Jurkat, Clone E6-1 (cell line): ENCODE data around the gene MSMP. TPM values are rescaled to one million over a fixed set of nuclear protein-coding genes. Genes with fewer than 3 reads are reported as not detected.

Source experiments
- DNase-seq: peaks from one replicate; pipeline ENCODE4 v3.0.0-alpha.2; 2011; ENCODE audit warnings: low read depth, low spot score
- H3K4me3 ChIP-seq: 2 replicates; pipeline ENCODE4 v1.5.1; 2011; ENCODE audit warnings: mild to moderate bottlenecking, low read length, control low read depth, moderate library complexity
- polyA plus RNA-seq: library from polyadenylated mRNA; unstranded; fragments of >200 nt; gene quantifications from one replicate; pipeline ENCODE4 v1.2.1, GENCODE V29; 2012; ENCODE audit warnings: missing spikeins; ENCODE audit not compliant: insufficient read length, insufficient read depth

The MSMP gene, protein sequence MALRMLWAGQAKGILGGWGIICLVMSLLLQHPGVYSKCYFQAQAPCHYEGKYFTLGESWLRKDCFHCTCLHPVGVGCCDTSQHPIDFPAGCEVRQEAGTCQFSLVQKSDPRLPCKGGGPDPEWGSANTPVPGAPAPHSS
- not detected for polyA plus RNA-seq

DNA sequence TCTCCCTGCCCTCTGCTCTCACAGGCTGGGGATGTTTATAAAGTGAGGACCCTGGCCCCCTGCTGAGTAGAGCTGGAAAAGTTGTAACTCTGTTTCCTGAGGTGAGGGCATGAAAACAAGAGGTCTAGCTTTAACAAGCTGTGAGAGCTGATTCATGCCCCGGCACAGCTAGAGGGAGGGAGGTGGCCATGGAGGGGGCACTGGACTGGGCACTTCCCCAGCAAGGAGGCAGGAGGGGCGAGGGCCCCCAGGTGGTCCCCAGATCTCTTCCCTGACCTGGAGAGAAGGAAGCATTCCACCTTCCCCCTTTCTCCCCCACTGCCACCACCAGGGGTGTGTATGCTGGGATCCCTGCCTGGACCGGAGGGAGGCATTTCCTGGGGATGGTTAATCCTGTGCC is at the start of gene MSMP:
MSMP (minus strand) TSS at position 13 of the 400 bp plus-strand sequence. CDS start 147 bp downstream, outside the sequence.
- no peak within 1 kb of the TSS for H3K4me3 ChIP-seq
- DNase-seq, result no peak

DNA sequence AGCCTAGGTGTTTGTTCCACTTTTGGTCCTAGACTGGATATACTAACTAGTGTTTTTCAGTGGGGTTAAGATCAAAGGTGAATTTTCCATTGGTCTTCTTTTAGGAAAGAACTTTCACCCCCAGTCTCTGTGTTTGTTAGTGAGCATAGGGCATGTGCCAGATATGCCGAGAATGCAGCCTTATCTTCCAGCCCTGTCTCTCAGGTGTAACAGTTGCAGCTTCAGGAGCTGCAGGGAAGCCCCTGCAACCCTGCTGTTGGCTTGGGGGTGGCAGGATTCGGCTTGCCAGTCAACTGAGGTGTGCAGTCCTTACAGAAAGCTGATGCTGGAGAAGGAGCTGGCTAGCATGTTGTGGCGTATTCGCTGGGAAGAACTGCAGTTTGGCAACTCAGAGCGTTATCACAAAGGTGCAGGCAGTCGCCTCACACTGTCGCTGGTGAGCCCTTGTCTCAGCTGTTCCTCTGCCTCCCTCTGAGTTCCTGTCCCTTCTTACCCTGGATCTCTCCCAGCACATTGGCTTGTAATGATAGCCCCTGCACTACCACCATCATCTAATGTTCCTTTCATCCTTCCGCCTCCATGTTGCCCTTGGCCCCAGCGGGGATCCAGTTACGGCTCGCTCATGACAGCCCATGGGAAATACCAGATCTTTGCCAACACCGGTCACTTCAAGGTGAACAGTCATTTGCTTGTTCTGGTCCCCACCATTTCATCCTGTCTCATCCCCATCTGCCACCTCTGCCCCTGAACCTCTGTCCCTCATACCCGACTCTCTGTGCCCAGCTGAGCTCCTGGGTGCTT is 47.5 kb upstream of the MSMP start:
- no peak overlapping the region for H3K4me3 ChIP-seq
- no peak for DNase-seq

DNA sequence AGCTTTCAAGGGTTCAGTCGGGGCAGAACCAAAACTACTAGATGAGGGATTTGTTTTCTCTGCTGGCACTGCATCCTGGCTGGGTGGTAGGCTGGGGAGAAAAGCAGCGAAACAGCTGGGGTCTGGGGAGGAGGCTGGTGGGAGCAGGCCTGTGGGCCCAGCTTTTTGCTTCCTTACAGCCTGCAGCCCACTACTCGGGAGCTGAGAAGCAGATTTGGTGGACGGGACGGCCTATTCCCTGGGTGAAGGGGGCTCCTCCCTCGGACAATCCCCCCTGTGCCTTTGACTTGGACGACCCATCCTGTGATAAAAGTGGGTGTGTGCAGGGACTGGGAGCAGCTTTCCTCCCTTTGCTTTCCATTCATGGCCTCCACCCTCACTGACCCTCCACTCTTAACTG is 46.5 kb upstream of the MSMP start:
- DNase-seq, result no peak
- no peak overlapping the region for H3K4me3 ChIP-seq

DNA sequence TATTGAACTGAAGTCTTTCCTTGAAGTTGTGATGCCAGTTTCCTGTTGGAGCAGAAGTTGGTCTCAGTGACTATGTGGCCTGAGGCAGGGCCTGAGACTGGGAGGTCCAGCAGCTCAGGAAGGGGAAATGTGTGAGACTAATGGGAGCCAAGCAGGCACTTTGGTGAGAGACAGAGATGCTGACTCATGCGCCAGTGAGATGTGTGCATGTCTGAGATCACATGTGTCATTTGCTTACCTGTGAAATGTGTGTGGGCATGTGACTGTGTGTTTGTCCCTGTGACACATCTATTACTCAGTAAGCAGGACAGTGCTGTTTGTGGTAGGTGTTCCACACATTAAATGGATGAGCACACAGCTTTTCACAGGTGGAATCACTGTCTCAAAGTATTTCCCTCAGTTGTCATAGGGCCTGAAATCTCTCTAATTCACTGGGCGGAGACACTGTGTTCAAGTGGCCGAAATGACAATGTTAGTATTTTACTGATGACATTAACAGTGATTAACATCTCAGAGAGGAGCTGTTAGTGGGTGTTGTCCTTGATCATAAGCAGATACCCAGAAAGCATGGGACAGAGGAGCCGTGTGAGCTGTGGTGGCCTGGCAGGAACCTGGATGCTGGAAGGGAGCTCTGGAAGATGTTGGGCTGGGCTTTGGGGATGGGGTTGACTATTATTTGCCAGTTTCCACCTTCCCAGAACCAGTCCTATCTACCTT is 44.7 kb upstream of the MSMP start:
- no peak for DNase-seq
- H3K4me3 ChIP-seq, result no peak overlapping the region

DNA sequence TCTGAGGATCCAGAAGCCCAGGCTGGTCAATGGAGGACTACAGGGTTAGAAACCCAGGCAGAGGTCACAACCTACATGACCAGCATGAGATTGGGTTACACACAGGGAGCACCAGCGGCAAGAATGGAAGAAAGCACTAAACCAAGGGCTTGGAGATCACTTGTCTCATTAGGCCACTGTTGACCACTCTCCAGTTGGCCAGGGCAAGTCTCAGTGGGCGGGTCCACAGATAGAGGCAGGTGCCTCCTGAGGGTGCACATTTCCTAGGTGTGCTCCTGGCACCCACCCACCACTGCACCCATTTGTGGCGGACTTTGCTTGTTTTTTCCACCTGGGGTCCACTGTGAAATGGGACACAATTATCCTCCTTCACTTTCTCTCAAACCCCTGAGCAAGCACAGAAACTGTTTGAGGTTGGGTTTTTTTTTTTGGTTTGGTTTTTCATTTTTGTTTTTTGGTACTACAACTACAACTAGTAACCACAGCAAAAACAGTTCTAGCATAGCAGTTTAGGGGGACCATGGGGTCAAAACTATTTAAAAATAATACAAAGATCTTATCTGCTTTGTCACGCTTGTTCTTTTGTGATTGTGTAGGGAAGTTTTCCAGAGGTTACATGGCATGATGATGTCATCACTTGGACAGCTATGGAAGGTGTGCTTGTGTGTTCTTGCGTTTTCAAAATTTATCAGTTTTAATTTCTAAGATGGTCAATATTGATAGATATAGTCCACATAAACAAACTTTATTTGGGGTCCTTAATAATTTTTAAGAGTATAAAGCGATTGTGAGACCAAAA is 43.4 kb upstream of the MSMP start:
- H3K4me3 ChIP-seq, result no peak overlapping the region
- no peak for DNase-seq

DNA sequence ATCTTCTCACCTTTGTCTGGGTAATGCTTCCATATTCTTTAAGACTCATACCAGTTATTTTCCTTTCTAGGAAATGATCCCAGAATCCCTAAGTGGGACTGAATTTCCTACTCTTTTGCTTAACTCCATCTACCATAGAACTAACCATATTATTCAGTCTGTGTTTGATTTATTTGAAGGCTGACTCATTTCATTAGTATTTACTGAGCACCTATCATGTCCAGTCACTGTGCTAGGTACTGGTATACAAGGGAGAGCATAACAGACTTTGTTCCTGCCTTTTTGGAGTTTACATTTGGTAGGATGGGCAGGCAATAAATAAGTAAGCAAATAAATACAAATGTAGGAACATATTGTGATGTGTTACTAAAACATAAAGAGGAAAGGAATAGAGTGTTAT is 41.6 kb upstream of the MSMP start:
- H3K4me3 ChIP-seq, result no peak overlapping the region
- DNase-seq, result no peak

DNA sequence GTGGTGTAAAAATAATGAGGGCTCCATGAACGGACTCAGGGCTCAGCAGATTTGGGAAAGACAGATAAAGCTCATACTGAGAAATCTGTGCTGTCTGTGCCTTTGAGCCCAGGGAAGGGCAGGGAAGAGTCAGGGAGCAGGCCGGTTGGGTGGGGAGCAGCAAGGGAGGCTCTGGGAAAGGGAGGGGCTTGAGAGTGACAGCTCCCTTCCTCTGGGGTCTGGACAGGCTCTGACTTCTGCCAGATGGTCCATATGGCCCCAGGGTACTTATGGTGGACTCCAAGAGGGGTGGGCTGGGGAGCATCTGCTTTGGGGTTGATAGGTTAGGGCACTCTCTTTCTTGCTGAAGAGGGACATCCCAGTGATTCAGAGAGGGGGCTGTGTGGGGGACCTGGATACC is 39.4 kb upstream of the MSMP start:
- DNase-seq, result no peak

DNA sequence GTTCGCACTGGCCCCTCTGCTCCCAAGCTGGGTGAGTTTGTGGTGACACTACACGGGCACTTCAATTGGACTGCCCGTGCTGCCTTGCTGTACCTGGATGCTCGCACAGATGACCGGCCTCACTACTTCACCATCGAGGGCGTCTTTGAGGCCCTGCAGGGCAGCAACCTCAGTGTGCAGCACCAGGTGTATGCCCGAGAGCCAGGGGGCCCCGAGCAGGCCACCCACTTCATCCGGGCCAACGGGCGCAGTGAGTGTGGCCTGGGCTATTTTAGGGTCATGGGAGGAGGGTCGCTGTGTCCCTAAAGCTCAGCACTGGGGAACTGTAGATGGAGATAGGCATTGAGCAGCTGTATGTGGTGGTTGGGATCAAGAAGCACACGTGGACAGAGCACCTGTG is 38.8 kb upstream of the MSMP start:
- H3K4me3 ChIP-seq, result no peak overlapping the region
- DNase-seq, result no peak

More for the DNA sequence above, 39.4 kb upstream of the MSMP start:
- H3K4me3 ChIP-seq, result no peak overlapping the region

DNA sequence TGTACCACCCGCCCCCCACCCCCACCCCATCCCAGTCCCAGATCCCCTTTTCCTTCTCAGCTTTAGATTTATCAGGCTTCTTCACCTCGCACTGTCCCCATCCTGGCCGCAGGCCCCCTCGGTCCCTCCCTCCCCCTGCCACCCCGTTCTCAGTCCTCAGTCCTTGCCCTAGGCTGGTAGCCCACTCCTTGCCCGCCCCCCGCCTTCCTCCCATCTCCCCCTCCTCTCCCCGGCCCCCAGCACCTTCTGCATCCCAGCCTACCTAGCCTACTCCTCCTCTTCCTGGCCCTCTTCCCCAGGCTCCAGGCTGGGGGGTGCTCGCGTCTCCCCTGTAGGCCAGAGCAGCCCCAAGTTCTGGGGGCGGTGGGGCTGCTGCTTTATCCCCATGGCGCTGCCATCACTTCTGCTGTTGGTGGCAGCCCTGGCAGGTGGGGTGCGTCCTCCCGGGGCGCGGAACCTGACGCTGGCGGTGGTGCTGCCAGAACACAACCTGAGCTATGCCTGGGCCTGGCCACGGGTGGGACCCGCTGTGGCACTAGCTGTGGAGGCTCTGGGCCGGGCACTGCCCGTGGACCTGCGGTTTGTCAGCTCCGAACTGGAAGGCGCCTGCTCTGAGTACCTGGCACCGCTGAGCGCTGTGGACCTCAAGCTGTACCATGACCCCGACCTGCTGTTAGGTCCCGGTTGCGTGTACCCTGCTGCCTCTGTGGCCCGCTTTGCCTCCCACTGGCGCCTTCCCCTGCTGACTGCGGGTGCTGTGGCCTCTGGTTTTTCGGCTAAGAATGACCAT is 38.1 kb upstream of the MSMP start:
- DNase-seq, result no peak

DNA sequence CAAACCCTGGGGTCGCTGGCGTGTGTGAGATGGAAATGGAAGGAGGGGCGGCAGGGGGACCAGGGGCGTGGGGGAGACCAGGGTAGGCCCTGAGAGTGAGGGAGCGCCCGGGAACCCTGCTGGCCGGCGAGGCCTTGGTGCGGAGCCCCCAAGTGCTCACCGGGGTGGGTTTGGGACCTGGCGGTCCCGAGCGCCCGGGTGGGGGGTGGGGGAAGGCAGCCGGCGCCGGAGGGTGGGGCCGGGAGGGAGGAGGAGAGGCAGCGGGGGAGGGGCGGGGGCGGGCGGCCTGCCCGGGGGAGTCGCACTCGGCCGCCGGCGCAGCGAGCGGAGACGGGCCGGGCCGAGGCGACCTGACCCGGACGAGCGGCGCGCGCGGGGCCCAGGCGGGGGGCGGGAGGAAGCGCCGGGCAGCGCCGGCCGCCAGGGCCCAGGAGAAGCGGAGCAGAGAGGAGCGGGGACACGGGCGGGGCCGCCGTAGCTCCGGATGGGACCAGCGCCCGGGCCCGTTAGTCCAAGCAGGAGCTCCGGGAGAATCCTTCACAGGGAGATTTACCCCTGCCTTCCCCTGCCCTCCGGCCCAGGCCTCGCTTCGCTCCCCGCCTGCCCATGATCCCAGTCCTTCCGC is 37.3 kb upstream of the MSMP start, which contains the start of gene NPR2:
NPR2 (plus strand) TSS at position 295 of the 625 bp plus-strand sequence. CDS start 818 bp downstream, outside the sequence.
- no peak within 1 kb of the TSS for H3K4me3 ChIP-seq
- DNase-seq, result no peak

More for the DNA sequence above, 38.1 kb upstream of the MSMP start:
- H3K4me3 ChIP-seq, result no peak overlapping the region

DNA sequence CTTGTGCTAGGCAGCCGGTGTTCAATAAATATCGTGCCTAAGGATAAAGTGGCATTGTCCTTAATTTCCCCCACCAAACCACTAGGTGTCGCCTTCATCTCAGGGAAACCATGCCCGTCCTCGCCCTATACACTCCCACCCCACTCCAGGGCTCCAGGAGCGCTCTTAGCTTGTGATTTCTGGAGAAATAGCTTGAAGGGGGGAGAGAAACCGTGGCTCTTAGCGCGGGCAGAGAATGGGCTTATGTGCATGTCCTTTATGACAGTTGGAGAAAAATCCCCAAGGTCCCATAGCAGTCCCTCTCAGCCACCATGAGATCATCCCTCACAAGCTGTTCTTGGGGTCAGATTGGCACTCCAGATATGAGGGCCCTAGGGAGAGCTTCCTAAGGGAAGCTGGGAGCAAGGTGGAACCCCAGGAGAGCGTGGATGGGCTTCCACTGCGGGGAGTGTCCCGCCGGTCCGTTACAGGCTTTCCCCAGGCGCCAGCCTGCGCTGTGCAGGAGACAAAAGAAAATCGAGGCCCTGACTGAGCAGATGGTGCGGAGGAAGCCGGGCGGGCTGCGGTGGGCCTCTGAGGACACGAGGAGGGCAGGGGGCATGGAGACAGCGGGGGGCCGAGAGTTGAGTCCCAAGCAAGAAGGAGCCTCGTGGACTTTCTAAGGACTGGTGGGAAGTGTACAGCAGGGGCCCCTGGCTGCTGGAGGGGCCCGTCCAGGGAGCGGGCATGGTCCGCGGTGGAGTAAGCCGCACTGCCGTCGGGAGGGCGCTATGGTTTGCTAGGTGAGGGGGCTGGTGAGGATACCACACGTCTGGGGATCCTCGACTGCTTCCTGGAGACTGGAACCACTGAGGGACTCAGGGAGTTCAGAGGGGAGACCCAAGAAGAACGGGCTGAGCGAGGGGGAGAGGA is 36.6 kb upstream of the MSMP start:
- DNase-seq, result peak; percentile 46
- H3K4me3 ChIP-seq, result no peak overlapping the region

DNA sequence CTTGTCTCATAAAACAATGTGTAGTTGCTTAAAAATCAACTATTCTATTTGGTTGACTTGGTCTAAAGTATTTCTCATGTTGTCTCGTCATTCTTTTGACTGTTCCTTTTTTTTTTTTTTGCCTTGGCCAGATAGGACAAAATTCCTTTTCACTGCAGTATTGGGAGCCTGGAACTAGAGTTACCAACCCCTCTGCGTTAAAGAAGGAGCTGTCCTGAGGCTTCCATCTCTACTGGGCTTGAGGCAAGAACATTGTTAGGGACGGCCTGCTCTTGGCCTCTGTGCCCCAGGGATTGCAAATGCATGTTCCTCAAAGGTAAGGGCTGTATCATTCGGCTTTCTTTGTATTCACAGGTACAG is 35.9 kb upstream of the MSMP start:
- no peak overlapping the region for H3K4me3 ChIP-seq
- DNase-seq, result no peak

DNA sequence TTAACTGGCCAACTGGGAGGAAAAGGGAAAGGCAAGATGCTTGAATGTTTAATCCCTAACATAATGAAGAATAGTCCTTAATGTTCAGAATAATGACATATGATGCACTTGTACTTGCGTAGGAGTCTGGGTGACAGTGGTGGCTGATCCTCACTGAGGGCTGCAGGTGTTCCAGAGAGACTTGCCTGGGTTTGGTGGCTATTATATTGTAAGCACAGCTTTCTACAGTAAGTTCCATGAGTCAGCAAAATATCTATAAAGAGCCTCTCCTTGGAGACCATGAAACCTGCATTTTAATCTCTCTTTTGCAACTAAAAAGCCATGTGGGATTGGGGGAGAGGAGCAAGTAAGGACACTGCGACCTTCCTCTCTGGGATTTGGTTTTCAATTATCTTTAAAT is 35.5 kb upstream of the MSMP start:
- no peak overlapping the region for H3K4me3 ChIP-seq
- no peak for DNase-seq

DNA sequence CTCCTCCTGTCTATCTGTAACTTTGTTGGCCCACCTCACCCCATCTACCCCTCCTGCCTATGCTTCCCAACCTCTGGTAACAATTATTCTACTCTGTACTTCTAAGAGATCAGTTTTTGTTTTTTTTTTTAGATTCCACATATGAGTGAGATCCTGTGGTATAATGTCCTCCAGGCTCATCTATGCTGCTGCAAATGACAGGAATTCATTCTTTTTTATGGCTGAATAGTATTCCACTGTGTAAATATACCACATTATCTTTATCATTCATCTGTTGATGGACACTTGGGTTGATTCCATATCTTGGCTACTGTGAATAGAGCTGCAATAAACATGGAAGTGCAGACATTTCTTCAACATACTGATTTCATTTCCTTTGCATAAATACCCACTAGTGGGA is 29.3 kb upstream of the MSMP start:
- no peak overlapping the region for H3K4me3 ChIP-seq
- no peak for DNase-seq

DNA sequence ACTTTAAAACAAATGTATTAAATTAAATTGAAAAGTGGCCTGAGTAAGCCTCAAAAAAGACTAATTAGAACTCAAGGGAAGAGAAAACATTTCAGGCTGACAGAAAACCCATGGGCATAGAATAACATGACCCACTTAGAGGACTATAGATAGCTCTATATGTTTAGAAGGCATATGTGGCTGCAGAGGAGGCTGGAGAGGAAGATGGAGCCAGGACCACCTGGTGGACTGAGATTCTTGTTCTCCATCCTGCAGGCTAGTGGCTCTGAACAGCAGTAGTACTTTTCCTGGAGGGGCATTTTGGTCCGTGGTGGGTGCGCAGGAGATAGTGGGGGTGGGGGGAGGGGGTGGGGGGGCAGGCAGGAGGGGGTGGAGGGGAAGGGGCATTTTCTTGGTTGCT is 27.0 kb upstream of the MSMP start:
- no peak overlapping the region for H3K4me3 ChIP-seq
- DNase-seq, result no peak

DNA sequence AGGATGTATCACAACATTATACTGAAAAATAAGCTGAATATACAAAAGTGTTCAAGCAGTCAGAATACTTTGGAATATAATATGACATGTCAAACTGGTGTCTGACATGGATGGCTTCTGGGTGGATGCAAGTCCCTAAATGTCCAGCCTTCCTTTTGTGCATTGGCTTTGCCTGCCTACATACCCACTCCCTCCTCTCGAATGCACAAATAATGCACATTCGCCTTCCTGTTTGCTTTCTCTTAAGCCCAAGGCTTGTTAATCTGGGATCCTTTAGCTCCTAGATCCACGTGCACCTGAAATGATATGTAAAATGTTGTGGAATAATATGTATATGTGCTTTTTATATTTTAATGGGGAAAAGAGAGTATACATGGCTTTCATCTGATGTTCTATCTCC is 24.4 kb upstream of the MSMP start:
- no peak for DNase-seq
- H3K4me3 ChIP-seq, result no peak overlapping the region

DNA sequence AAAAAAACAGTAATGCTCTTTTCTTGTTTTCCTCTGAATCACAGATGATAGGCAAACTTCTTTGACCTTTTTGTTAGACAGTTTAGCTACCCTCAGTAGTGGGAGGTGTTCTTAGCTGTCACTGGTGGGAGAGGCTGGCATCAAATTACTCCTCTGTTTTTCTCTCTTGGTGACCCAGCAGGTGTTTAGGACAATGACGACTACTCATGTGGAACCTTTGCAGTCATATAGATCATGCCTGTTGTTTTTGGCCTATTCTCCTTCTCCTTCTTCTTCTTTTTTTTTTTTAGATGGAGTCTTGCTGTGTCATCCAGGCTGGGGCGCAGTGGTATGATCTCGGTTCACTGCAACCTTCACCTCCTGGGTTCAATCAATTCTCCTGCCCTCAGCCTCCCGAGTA is 21.9 kb upstream of the MSMP start:
- DNase-seq, result no peak
- no peak overlapping the region for H3K4me3 ChIP-seq
